HG03439 (cell line): ENCODE data around the gene SYNPO2.

ENCODE experiments used
- ATAC-seq: cut with Tn5 transposase; IDR thresholded peaks from one replicate; pipeline ENCODE4 v1.9.1; 2021; ENCODE audit warnings: mild to moderate bottlenecking, moderate library complexity; ENCODE audit not compliant: unreplicated experiment

The SYNPO2 gene

GRCh38 chr4:118931786-118932185, 43.1 kb downstream of the SYNPO2 start:
- no peak for ATAC-seq

DNA sequence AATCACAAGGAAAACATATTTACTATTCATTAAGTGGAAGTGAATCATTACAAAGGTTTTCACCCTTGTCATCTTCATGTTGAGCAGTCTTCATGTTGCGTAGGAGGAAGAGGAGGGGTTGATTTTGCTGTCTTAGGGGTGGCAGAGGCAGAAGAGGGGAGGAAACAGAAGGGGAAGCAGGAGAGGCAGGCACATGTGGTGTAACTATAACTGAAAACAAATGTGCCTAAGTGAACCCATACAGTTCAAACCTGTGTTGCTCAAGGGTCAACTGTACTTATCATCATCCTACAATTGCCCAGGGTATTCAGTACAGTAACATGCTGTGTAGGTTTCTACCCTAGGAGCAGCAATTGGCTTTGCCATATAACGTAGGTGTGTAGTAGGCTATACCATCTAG, 47.2 kb downstream of the SYNPO2 start:
- no peak for ATAC-seq

DNA sequence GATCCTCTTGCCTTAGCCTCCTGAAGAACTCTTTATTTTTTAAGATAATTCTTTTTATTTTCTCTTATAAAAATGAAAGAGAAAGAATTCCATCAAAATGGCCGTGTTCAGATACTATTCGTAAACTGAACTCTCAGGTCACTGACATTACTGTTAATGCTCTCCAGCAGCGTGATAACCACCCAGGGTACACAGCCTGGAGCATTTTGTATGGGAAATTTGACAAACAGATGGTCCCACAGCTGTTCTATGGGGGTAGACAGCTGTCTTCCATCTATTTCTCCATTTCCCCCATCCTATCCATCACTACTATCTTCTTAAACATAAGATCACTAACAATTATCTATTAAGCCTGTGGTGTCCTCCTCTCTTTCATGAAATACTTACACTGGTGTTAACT, 47.8 kb downstream of the SYNPO2 start:
- ATAC-seq, result no peak

DNA sequence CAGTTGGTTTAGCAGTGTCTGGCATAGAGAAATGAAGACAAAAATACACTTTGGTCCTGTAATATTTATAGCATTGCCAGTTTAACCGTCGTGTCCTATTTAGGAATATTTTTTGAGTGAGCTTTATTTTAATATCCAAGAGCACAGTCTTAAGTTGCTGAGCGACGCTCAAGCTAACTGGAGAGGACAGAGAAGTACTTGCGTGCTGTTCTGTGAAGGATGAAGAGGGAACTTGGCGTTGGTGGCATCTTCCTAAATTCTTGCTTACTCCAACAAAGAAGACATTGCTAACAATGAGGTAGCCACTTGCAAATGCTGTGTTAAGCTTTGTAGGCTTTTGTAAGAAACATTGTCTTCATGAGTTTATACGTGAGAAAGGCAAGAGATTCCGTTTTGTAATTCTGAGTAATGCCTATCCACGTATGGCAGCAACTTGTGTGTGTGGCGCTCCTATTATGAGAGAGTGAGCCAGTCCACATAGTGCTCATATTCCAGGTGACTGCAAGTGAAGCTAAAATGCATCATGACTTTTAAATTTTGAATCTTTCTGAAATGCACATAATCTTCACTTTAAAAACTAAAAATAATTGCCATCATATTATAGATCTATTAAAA, 50.6 kb downstream of the SYNPO2 start:
- ATAC-seq, result no peak

DNA sequence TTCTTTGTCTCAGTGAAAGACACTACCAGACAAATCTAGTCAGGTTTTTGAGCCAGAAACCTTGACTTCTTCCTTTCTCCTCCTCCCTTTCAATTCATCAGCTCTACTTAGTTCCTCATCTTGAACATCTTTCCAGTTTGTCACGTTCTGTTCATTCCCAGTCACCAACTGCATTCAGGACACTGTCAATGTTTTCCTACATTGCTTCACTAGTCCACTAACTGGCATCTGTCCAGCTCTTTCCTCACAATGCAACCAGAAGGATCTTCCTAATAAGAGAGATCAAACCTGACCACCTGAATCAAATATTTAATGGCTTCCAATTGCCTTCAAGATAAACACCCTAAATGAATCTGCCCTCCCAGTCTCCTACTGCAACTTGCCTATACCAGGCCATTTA, 52.5 kb downstream of the SYNPO2 start:
- ATAC-seq, result no peak

DNA sequence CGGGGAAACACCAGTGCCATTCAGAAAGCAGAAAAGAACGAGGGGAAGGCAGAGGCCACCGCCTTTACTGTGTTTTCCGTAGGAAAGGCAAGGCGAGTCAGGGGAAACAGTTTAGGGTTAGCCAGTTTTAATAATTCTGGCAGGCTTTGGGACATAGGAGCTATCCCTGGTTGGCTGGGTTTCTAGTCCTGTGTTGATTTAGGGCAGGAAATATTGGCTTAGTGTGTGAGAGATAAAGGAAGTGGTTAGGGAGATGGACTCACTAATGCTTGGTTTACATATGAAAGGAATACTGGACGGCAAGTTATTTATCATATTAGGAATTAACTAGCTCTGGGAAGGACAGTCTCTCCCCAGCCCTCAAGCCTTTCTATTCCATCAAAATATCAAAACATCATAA, 53.1 kb downstream of the SYNPO2 start:
- no peak for ATAC-seq

- ATAC-seq, result no peak
Measured at GRCh38 chr4:118942465-118942864, 53.8 kb downstream of the SYNPO2 start.

GRCh38 chr4:118947095-118947494, 58.4 kb downstream of the SYNPO2 start:
- no peak for ATAC-seq

GRCh38 chr4:118948545-118949144, 60.0 kb downstream of the SYNPO2 start:
- no peak for ATAC-seq

DNA sequence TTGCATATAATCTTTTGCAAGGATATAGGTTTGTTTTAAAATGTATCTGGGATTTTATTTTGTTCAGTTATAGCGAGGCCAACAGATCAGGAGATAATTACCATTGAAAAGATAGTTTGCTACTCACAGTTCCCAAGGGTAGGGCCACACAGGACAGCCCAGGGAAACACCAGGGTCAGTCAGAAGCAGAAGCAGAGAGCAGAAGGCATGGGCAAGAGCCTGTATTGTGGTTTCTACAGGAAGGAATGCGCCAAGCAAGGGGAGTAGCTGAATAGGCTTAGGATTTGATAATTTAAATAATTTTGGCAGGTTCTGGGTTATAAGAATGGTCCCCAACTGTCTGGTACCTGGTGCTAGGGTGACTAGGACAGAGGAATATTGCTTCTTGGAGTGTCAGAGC, 61.6 kb downstream of the SYNPO2 start:
- ATAC-seq, result no peak

- no peak for ATAC-seq
Measured at GRCh38 chr4:118950929-118951570, 62.4 kb downstream of the SYNPO2 start.

DNA sequence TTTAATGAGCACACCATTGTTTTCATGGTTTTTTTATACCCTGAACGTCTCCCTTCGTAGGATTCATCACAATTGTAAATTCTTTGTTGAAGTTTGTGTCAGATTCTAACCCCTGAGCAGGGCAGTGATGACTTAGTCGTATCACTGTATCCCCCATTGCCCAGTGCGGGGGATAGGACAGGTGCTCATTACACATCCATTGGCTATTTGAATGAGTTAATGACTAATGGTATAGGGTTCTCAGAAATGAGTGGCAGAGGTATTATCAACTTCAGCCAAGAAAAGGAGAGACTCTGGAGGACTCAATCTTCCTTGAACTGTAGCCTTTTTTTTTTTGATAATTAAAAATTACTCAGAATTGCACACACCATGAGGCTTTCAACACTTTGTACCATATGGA, 64.6 kb downstream of the SYNPO2 start:
- no peak for ATAC-seq

- no peak for ATAC-seq
Measured at GRCh38 chr4:118954246-118954645, 65.6 kb downstream of the SYNPO2 start.

DNA sequence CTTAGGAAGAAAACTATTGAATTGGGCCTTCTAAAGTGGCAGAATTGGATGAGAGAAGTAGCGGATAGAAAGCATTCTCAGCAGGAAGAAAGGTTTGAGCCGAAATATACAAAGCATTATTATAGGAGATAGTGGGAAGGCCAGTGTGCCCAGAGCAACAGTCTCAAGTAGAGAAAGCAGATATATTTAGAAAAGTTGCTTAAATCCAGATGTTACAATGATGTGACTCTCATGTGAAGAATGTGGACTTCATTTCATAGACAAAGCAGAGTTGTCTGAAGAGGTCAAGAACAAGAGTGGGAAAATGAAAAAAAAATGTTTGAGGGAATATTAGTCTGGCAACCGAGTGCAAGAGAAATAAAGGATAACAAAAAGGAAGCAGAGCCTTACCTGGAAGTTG, 66.9 kb downstream of the SYNPO2 start:
- ATAC-seq, result no peak

GRCh38 chr4:118957722-118958445, 69.2 kb downstream of the SYNPO2 start:
- no peak for ATAC-seq

- no peak for ATAC-seq
Measured at GRCh38 chr4:118962540-118962939, 73.9 kb downstream of the SYNPO2 start.

GRCh38 chr4:118964891-118965411, 76.3 kb downstream of the SYNPO2 start:
- no peak for ATAC-seq

- ATAC-seq, result no peak
Measured at GRCh38 chr4:118967393-118967792, 78.7 kb downstream of the SYNPO2 start.

DNA sequence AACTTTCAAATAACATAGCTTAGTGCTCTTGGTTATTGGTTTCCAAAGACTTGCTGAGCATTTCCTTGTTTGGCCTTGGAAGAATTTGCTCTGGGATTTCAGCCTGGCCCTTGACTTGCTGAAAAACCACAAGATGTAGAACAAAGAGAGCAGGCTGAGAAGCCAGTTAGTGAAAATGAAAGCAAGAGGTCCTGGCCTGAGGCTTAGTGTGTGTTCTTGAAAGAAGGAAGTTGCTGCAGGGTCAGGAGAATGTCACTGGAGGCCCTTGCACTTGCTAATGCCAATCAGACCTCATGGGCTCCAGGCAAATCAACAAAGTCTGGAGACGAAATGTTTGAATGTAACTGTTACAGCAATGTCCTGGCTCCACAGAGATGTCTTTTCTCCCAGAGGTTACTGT, 79.4 kb downstream of the SYNPO2 start:
- peak; percentile 100 for ATAC-seq

- no peak for ATAC-seq
Measured at GRCh38 chr4:118968813-118969212, 80.2 kb downstream of the SYNPO2 start.

DNA sequence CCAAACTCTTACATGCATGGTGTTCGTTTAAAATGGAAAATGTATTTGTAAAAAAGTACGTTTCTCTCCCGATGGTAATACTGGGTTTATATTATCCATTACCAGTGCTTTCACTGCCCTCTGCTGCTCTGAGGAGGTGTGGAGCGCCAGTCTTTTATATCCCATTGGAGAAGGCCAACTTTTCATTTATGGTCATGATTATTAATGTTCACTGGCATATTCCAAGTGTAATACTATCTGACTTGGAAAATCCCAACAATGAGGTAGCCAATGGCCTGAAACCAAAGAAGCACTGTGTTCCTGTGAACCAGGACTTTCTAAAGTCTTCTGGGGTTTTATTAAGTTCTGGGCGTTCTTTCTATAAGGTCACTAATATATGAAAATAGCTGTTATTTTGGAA, 80.7 kb downstream of the SYNPO2 start:
- no peak for ATAC-seq

DNA sequence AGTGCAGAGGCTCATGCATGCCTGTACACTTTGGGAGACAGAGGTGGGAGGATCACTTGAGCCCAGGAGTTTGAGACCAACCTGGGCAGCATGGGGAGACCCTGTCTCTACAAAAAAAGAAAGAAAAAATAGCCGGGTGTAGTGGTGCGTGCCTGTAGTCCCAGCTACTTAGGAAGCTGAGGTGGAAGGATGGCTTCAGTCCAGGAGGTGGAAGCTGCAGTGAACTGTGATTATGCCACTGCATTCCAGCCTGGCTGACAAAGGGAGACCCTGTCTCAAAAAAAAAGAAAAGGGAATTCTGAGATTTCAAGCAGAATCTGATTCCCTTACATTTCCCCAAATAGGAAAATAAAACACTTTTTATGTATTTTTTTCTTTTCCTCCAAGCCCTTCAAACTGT, 83.5 kb downstream of the SYNPO2 start:
- no peak for ATAC-seq
